ENCODE data around the gene MYOZ1. TPM values are rescaled to one million over a fixed set of nuclear protein-coding genes. Genes with fewer than 3 reads are reported as not detected.

MYOZ1 gene
- total RNA-seq, 1 donor from 2014 or later = 2.9 TPM

- H3K4me1 ChIP-seq = no peaks in the 10 kb centered on the region
- no peaks in the 10 kb centered on the region for H3K27me3 ChIP-seq (ENCODE audit: low read depth)
- no peaks in the 10 kb centered on the region for H3K9me3 ChIP-seq
- H3K36me3 ChIP-seq = no peaks in the 10 kb centered on the region
- no peak for TF ChIP-seq CTCF (IDR thresholded peaks at IDR 0.05)
- intact Hi-C loops (cut with DNase I) = no loop called here
- H3K27ac ChIP-seq = no peak overlapping the region
- ATAC-seq (no peak), DNase-seq (no peak)
- no peak overlapping the region for H3K4me3 ChIP-seq
Measured at GRCh38 chr10:73609116-73609515, 32.2 kb downstream of the MYOZ1 start.

- no peak for TF ChIP-seq CTCF (IDR thresholded peaks at IDR 0.05)
- Histone ChIP-seq H3K4me3 (no peak overlapping the region), H3K4me1 (no peaks in the 10 kb centered on the region), H3K27ac (no peak overlapping the region), H3K9me3 (no peaks in the 10 kb centered on the region), H3K36me3 (no peaks in the 10 kb centered on the region), H3K27me3 (ENCODE audit: low read depth) (no peaks in the 10 kb centered on the region)
- intact Hi-C loops (cut with DNase I) = no loop called here
- ATAC-seq = peak; percentile 93
- DNase-seq = no peak
Measured at GRCh38 chr10:73601486-73601921, 39.8 kb downstream of the MYOZ1 start.

GRCh38 chr10:73597346-73597745 lies 43.9 kb downstream of the MYOZ1 start:
- no peak for TF ChIP-seq CTCF (IDR thresholded peaks at IDR 0.05)
- no peak overlapping the region for H3K4me3 ChIP-seq
- no peak overlapping the region for H3K27ac ChIP-seq
- H3K9me3 ChIP-seq = no peaks in the 10 kb centered on the region
- DNase-seq (no peak), ATAC-seq (no peak)
- intact Hi-C loops (cut with DNase I) = no loop called here
- H3K36me3 ChIP-seq = no peaks in the 10 kb centered on the region
- no peaks in the 10 kb centered on the region for H3K27me3 ChIP-seq (ENCODE audit: low read depth)
- H3K4me1 ChIP-seq = peaks cover under 1% of the 10 kb centered on the region

GRCh38 chr10:73593812-73594211 lies 47.5 kb downstream of the MYOZ1 start:
- intact Hi-C loops (cut with DNase I) = no loop called here
- Histone ChIP-seq H3K9me3 (no peaks in the 10 kb centered on the region), H3K36me3 (no peaks in the 10 kb centered on the region), H3K4me3 (no peak overlapping the region), H3K27ac (no peak overlapping the region), H3K4me1 (peaks cover 36% of the 10 kb centered on the region), H3K27me3 (ENCODE audit: low read depth) (no peaks in the 10 kb centered on the region)
- ATAC-seq = no peak
- DNase-seq = no peak
- TF ChIP-seq CTCF (IDR thresholded peaks at IDR 0.05) = no peak

- H3K36me3 ChIP-seq = no peaks in the 10 kb centered on the region
- ATAC-seq (no peak), DNase-seq (no peak)
- H3K27me3 ChIP-seq (ENCODE audit: low read depth) = no peaks in the 10 kb centered on the region
- H3K9me3 ChIP-seq = no peaks in the 10 kb centered on the region
- H3K4me1 ChIP-seq = peaks cover 37% of the 10 kb centered on the region
- intact Hi-C loops (cut with DNase I) = no loop called here
- TF ChIP-seq CTCF (IDR thresholded peaks at IDR 0.05) = no peak
- H3K27ac ChIP-seq = no peak overlapping the region
- no peak overlapping the region for H3K4me3 ChIP-seq
Measured at GRCh38 chr10:73593110-73593509, 48.2 kb downstream of the MYOZ1 start.
